Brain microvascular endothelial cell (primary cell): ENCODE data around the gene PTK6.
"Not testable (repeated sequence)": the region's sequence is repeated elsewhere in the genome, so short reads cannot be mapped to it uniquely, and the experiment has no call there.

Experiments used
- DNase-seq: peaks from one replicate; pipeline ENCODE4 v3.0.0-alpha.2; 2020
- H3K27ac ChIP-seq: fragments of 250-450 bp; sonication (Bioruptor Pico); 2 replicates; pipeline ENCODE4 v1.5.1; 2020; ENCODE audit warnings: mild to moderate bottlenecking, moderate library complexity
- H3K27me3 ChIP-seq: fragments of 250-450 bp; sonication (Bioruptor Pico); replicated peaks from 2 replicates; pipeline ENCODE4 v1.5.1; 2020; ENCODE audit warnings: mild to moderate bottlenecking
- H3K36me3 ChIP-seq: fragments of 250-450 bp; sonication (Bioruptor Pico); replicated peaks from 2 replicates; pipeline ENCODE4 v1.5.1; 2020; ENCODE audit warnings: mild to moderate bottlenecking
- H3K4me3 ChIP-seq: 2 replicates; pipeline ENCODE4 v1.5.1; 2011; ENCODE audit warnings: low read depth, mild to moderate bottlenecking, control low read depth, low read length, moderate library complexity
- in situ Hi-C: cut with HindIII; loops from 2 replicates; pipeline ENCODE4 v1.10.0; 2017; ENCODE audit warnings: low sequenced_read_pairs, low pct_ligation_motif_present
- TF ChIP-seq, protein P1 (sequence below): IDR thresholded peaks from 2 replicates; pipeline ENCODE4 v1.5.1; 2011; ENCODE audit warnings: low read depth, mild to moderate bottlenecking, moderate library complexity, low read length, control low read depth, inconsistent platforms; ENCODE audit errors: missing control alignments

PTK6 gene

DNA sequence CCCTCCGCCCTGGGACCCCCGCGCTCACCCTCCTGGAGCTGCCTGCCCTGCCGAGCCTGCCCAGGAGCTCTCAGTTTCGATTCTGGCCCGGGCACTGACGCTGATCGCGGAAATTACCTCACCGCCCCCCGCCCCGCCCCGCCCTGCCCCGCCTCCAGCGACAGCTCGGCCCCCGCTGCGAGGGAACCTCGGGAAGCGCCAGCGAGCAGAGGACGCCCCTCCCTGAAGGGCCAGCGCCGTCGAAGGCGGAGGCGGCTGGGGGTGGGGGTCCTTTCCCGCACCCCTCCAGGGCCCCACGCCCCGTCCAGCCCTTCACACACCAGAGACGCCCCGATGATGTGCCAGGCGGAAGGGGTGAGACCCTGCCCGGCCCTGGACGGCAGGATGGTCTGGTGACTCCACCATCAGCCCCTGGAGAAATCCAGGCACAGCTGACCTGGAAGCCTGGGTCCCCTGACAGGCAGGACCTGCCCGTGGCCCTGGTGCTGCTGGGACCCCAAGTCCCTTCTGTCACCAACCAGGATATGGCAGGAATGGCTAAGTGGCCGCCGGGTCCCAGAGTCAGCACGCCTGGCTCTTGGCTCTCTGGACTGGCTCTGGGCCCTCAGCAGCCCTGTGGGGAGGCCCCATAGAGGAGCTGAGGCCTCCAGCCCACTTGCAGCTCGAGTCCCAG, 37.1 kb upstream of the PTK6 start, which contains the start of gene HELZ2:
Gene HELZ2 (minus strand): TSS at position 84 of the 673 bp plus-strand sequence. CDS start 1,854 bp downstream, outside the sequence.
- DNase-seq, result peak; percentile 61
- peak within 1 kb of the TSS; percentile 42 for H3K27ac ChIP-seq

DNA sequence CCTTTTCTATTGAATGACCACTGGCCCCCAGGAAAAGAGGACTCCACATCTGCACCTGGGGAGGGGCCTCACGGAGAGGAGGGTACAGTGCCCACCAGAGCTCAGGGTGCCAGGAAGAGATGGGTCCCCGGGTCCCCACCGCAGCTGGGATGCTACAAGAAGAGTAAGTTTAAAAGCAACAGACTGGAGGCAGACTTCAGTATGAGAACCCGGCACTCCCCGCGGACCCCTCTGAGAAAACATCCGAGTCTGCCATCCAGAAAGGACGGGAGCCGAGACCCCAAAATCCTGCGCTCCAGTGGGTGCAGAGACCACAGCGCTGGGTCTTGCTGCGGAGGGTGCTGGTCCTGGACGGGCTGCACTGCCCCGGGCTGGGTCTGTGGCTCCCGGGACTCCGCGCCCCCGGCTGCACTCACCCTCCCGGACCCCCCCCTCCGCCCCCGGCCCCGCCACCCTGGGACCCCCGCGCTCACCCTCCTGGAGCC, 36.5 kb upstream of the PTK6 start:
- no peak for DNase-seq
- Histone ChIP-seq H3K4me3 (peak overlapping the region; percentile 75), H3K27ac (no peak overlapping the region), H3K27me3 (no peaks in the 10 kb centered on the region), H3K36me3 (no peaks in the 10 kb centered on the region)
- in situ Hi-C loops, result no loop called here
- TF ChIP-seq, protein P1, sequence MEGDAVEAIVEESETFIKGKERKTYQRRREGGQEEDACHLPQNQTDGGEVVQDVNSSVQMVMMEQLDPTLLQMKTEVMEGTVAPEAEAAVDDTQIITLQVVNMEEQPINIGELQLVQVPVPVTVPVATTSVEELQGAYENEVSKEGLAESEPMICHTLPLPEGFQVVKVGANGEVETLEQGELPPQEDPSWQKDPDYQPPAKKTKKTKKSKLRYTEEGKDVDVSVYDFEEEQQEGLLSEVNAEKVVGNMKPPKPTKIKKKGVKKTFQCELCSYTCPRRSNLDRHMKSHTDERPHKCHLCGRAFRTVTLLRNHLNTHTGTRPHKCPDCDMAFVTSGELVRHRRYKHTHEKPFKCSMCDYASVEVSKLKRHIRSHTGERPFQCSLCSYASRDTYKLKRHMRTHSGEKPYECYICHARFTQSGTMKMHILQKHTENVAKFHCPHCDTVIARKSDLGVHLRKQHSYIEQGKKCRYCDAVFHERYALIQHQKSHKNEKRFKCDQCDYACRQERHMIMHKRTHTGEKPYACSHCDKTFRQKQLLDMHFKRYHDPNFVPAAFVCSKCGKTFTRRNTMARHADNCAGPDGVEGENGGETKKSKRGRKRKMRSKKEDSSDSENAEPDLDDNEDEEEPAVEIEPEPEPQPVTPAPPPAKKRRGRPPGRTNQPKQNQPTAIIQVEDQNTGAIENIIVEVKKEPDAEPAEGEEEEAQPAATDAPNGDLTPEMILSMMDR, result no peak

More for the DNA sequence above, 37.1 kb upstream of the PTK6 start, which contains the start of gene HELZ2:
- in situ Hi-C loops, result no loop called here
- Histone ChIP-seq H3K4me3 (peak within 1 kb of the TSS; percentile 75), H3K36me3 (no peaks in the 10 kb centered on the region), H3K27me3 (no peaks in the 10 kb centered on the region)
- TF ChIP-seq, protein P1, result no peak

DNA sequence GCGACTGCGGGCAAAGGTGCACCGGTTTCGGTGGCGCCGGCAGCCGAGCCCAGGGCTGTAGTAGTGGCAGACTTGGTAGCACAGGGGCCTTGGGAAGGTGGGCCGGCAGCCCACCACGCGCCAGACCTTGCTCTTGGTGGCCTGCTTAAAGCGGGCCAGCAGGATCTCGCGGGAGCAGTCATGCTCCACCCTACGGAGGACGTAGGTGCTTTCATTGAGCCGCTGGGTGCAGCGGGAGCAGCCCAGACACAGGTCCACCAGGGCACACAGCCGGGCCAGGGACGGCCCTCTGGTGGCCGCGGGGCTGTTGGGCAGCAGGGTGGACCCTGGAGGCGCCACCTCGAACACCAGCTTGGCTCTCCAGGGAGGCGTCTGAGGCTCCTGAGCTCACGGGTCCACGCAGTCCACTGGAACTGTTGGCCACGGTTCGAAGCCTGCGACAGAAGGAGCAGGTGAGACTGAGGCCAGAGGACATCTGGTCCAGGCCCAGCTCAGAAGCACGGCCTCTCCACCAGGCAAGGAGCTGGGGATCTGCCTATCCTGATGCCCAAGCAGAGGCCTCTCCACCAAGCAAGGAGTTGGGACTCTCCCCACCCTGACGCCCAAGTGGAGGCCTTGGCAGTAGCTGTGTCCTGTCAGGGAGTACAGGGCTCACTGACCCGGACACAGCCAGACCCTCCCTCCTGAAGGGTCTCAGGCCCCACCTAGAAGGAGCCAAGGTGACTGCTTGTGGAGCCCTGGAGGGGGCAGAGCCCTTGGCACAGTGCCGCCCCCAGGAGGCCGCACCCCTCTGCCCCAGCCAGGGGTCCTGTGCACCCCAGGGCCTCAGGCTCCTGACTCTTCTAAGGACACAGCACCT, 35.8 kb upstream of the PTK6 start:
- in situ Hi-C loops, result no loop called here
- Histone ChIP-seq H3K36me3 (no peaks in the 10 kb centered on the region), H3K4me3 (peak overlapping the region; percentile 75), H3K27ac (no peak overlapping the region), H3K27me3 (no peaks in the 10 kb centered on the region)
- TF ChIP-seq, protein P1, result peak; percentile 42
- DNase-seq, result no peak

DNA sequence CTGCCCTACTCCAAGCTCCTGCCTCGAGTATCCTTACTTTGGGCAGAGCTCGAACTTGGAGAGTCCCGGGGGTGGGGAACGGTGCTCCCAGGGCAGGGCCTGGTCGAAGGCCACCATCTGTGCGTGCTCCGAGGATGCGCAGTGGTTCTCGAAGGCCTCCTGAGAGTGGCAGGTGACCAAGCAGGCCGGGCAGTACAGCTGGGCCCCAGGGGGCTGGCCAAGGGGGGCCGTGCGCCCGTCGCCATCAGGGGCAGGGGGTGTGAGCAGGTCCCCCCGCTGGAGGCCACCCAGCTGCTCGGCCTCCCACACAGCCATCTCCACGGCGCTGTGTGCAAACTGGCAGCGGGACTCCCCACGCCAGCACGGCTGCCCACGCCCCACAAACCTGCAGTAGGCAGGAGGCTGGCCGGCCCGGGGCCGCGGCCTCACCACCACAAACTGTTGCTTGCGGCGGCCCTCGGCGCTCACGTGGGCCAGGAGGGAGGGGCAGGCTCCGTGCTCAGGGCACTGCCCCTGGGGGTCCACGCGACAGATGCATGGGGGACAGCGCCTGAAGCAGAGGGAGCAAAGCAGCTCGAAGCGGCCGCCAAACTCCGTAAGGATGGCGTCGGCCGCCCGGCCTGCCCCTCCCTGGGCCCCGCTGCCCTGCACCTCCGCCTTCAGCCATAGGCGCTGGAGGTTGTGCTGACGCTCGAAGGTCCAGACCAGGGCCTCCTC, 35.1 kb upstream of the PTK6 start:
- Histone ChIP-seq H3K27ac (no peak overlapping the region), H3K27me3 (no peaks in the 10 kb centered on the region), H3K4me3 (no peak overlapping the region), H3K36me3 (peaks cover under 1% of the 10 kb centered on the region)
- TF ChIP-seq, protein P1, result no peak
- no peak for DNase-seq
- in situ Hi-C loops, result no loop called here

DNA sequence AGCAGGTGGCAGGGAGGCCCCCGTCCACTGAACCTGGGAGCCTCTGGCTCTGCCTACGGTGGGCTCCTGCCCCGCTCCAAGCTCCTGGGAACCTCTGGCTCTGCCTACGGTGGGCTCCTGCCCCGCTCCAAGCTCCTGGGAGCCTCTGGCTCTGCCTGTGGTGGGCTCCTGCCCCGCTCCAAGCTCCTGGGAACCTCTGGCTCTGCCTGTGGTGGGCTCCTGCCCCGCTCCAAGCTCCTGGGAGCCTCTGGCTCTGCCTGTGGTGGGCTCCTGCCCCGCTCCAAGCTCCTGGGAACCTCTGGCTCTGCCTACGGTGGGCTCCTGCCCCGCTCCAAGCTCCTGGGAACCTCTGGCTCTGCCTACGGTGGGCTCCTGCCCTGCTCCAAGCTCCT, 33.9 kb upstream of the PTK6 start:
- H3K36me3 ChIP-seq, in situ Hi-C loops, DNase-seq, H3K4me3 ChIP-seq, H3K27me3 ChIP-seq, H3K27ac ChIP-seq: not testable (repeated sequence)
